Activated naive CD8-positive, alpha-beta T cell treated with anti-CD3 and anti-CD28 coated beads for 36 hours (primary cell): ENCODE results near the gene NRXN3. TPM values are rescaled to one million over a fixed set of nuclear protein-coding genes. Genes with fewer than 3 reads are reported as not detected.

Source experiments
- DNase-seq: peaks from one replicate; pipeline ENCODE4 v3.0.0; 2021
- H3K27ac Mint-ChIP-seq: one replicate; pipeline ENCODE4 v1.8.0; 2022; ENCODE audit warnings: mild to moderate bottlenecking, moderate library complexity, mixed read lengths
- H3K27me3 Mint-ChIP-seq: one replicate; pipeline ENCODE4 v1.8.0; 2022; ENCODE audit warnings: mild to moderate bottlenecking, mixed read lengths
- H3K36me3 Mint-ChIP-seq: one replicate; pipeline ENCODE4 v1.8.0; 2021; ENCODE audit warnings: mild to moderate bottlenecking, mixed read lengths
- H3K4me1 Mint-ChIP-seq: one replicate; pipeline ENCODE4 v1.8.0; 2021; ENCODE audit warnings: mixed read lengths
- H3K4me3 Mint-ChIP-seq: one replicate; pipeline ENCODE4 v1.8.0; 2022; ENCODE audit warnings: mild to moderate bottlenecking, moderate library complexity, mixed read lengths
- H3K9me3 Mint-ChIP-seq: one replicate; pipeline ENCODE4 v1.8.0; 2022; ENCODE audit warnings: mixed read lengths
- total RNA-seq, 2 experiments: library from RNA; stranded (reverse); gene quantifications; one replicate each; pipeline ENCODE4 v1.2.3, GENCODE V29; 2021

Gene NRXN3
- total RNA-seq, 2 experiments from 2014 or later = not detected

GRCh38 chr14:78313499-78313898 lies 143.3 kb downstream of the NRXN3 start:
- Mint-ChIP-seq H3K27me3 (peaks cover 24% of the 10 kb centered on the region), H3K27ac (no peak overlapping the region), H3K36me3 (no peaks in the 10 kb centered on the region), H3K4me3 (no peak overlapping the region), H3K9me3 (no peaks in the 10 kb centered on the region), H3K4me1 (no peaks in the 10 kb centered on the region)
- DNase-seq = no peak

GRCh38 chr14:78314484-78314883 lies 144.3 kb downstream of the NRXN3 start:
- Mint-ChIP-seq H3K36me3 (no peaks in the 10 kb centered on the region), H3K4me3 (no peak overlapping the region), H3K27me3 (peaks cover 26% of the 10 kb centered on the region), H3K9me3 (no peaks in the 10 kb centered on the region), H3K4me1 (no peaks in the 10 kb centered on the region), H3K27ac (no peak overlapping the region)
- DNase-seq = no peak

- H3K9me3 Mint-ChIP-seq = no peaks in the 10 kb centered on the region
- no peaks in the 10 kb centered on the region for H3K4me1 Mint-ChIP-seq
- H3K36me3 Mint-ChIP-seq = no peaks in the 10 kb centered on the region
- DNase-seq = no peak
- H3K4me3 Mint-ChIP-seq = no peak overlapping the region
- H3K27me3 Mint-ChIP-seq = peaks cover 29% of the 10 kb centered on the region
- H3K27ac Mint-ChIP-seq = no peak overlapping the region
Measured at GRCh38 chr14:78316052-78316451, 145.9 kb downstream of the NRXN3 start.

- DNase-seq = no peak
- Mint-ChIP-seq H3K27ac (no peak overlapping the region), H3K9me3 (no peaks in the 10 kb centered on the region), H3K36me3 (no peaks in the 10 kb centered on the region), H3K27me3 (peaks cover 36% of the 10 kb centered on the region), H3K4me3 (no peak overlapping the region), H3K4me1 (no peaks in the 10 kb centered on the region)
Measured at GRCh38 chr14:78316786-78317185, 146.6 kb downstream of the NRXN3 start.

GRCh38 chr14:78319406-78319805 lies 149.2 kb downstream of the NRXN3 start:
- no peak for DNase-seq
- H3K27ac Mint-ChIP-seq = no peak overlapping the region
- H3K27me3 Mint-ChIP-seq = peaks cover 33% of the 10 kb centered on the region
- H3K4me1 Mint-ChIP-seq = no peaks in the 10 kb centered on the region
- no peak overlapping the region for H3K4me3 Mint-ChIP-seq
- H3K36me3 Mint-ChIP-seq = no peaks in the 10 kb centered on the region
- no peaks in the 10 kb centered on the region for H3K9me3 Mint-ChIP-seq

GRCh38 chr14:78319887-78320635 lies 149.9 kb downstream of the NRXN3 start:
- H3K36me3 Mint-ChIP-seq = no peaks in the 10 kb centered on the region
- peaks cover 30% of the 10 kb centered on the region for H3K27me3 Mint-ChIP-seq
- no peaks in the 10 kb centered on the region for H3K4me1 Mint-ChIP-seq
- no peak for DNase-seq
- no peak overlapping the region for H3K27ac Mint-ChIP-seq
- H3K4me3 Mint-ChIP-seq = no peak overlapping the region
- no peaks in the 10 kb centered on the region for H3K9me3 Mint-ChIP-seq

- Mint-ChIP-seq H3K4me3 (no peak overlapping the region), H3K27me3 (peaks cover 20% of the 10 kb centered on the region), H3K36me3 (no peaks in the 10 kb centered on the region), H3K4me1 (no peaks in the 10 kb centered on the region), H3K27ac (no peak overlapping the region), H3K9me3 (no peaks in the 10 kb centered on the region)
- DNase-seq = no peak
Measured at GRCh38 chr14:78324353-78324752, 154.2 kb downstream of the NRXN3 start.

- no peaks in the 10 kb centered on the region for H3K9me3 Mint-ChIP-seq
- no peaks in the 10 kb centered on the region for H3K4me1 Mint-ChIP-seq
- no peak overlapping the region for H3K4me3 Mint-ChIP-seq
- no peaks in the 10 kb centered on the region for H3K36me3 Mint-ChIP-seq
- no peak overlapping the region for H3K27ac Mint-ChIP-seq
- no peak for DNase-seq
- H3K27me3 Mint-ChIP-seq = peaks cover 12% of the 10 kb centered on the region
Measured at GRCh38 chr14:78325911-78326310, 155.7 kb downstream of the NRXN3 start.

- no peak overlapping the region for H3K4me3 Mint-ChIP-seq
- H3K4me1 Mint-ChIP-seq = no peaks in the 10 kb centered on the region
- no peaks in the 10 kb centered on the region for H3K9me3 Mint-ChIP-seq
- H3K27ac Mint-ChIP-seq = no peak overlapping the region
- no peak for DNase-seq
- peaks cover 3% of the 10 kb centered on the region for H3K27me3 Mint-ChIP-seq
- no peaks in the 10 kb centered on the region for H3K36me3 Mint-ChIP-seq
Measured at GRCh38 chr14:78327426-78328221, 157.5 kb downstream of the NRXN3 start.

GRCh38 chr14:78329371-78329770 lies 159.2 kb downstream of the NRXN3 start:
- H3K9me3 Mint-ChIP-seq = no peaks in the 10 kb centered on the region
- no peak for DNase-seq
- peaks cover 3% of the 10 kb centered on the region for H3K27me3 Mint-ChIP-seq
- no peaks in the 10 kb centered on the region for H3K36me3 Mint-ChIP-seq
- no peak overlapping the region for H3K4me3 Mint-ChIP-seq
- no peaks in the 10 kb centered on the region for H3K4me1 Mint-ChIP-seq
- no peak overlapping the region for H3K27ac Mint-ChIP-seq

- Mint-ChIP-seq H3K4me1 (no peaks in the 10 kb centered on the region), H3K27me3 (no peaks in the 10 kb centered on the region), H3K36me3 (no peaks in the 10 kb centered on the region), H3K4me3 (no peak overlapping the region), H3K27ac (no peak overlapping the region), H3K9me3 (no peaks in the 10 kb centered on the region)
- no peak for DNase-seq
Measured at GRCh38 chr14:78335531-78335930, 165.4 kb downstream of the NRXN3 start.

GRCh38 chr14:78340250-78340649 lies 170.1 kb downstream of the NRXN3 start:
- DNase-seq = no peak
- peaks cover 6% of the 10 kb centered on the region for H3K27me3 Mint-ChIP-seq
- no peak overlapping the region for H3K27ac Mint-ChIP-seq
- no peak overlapping the region for H3K4me3 Mint-ChIP-seq
- no peaks in the 10 kb centered on the region for H3K36me3 Mint-ChIP-seq
- no peaks in the 10 kb centered on the region for H3K4me1 Mint-ChIP-seq
- H3K9me3 Mint-ChIP-seq = no peaks in the 10 kb centered on the region

GRCh38 chr14:78341827-78342389 lies 171.7 kb downstream of the NRXN3 start:
- no peak overlapping the region for H3K27ac Mint-ChIP-seq
- no peaks in the 10 kb centered on the region for H3K9me3 Mint-ChIP-seq
- no peak for DNase-seq

GRCh38 chr14:78342879-78343278 lies 172.7 kb downstream of the NRXN3 start:
- H3K4me1 Mint-ChIP-seq = no peaks in the 10 kb centered on the region
- H3K27me3 Mint-ChIP-seq = peaks cover 6% of the 10 kb centered on the region
- no peak for DNase-seq
- no peak overlapping the region for H3K4me3 Mint-ChIP-seq
- H3K9me3 Mint-ChIP-seq = no peaks in the 10 kb centered on the region
- H3K27ac Mint-ChIP-seq = no peak overlapping the region
- no peaks in the 10 kb centered on the region for H3K36me3 Mint-ChIP-seq

More at GRCh38 chr14:78341827-78342389, 171.7 kb downstream of the NRXN3 start:
- Mint-ChIP-seq H3K4me1 (no peaks in the 10 kb centered on the region), H3K27me3 (peaks cover 6% of the 10 kb centered on the region), H3K4me3 (no peak overlapping the region), H3K36me3 (no peaks in the 10 kb centered on the region)

- Mint-ChIP-seq H3K27me3 (peaks cover 6% of the 10 kb centered on the region), H3K9me3 (no peaks in the 10 kb centered on the region), H3K4me3 (no peak overlapping the region), H3K27ac (no peak overlapping the region), H3K36me3 (no peaks in the 10 kb centered on the region), H3K4me1 (no peaks in the 10 kb centered on the region)
- DNase-seq = no peak
Measured at GRCh38 chr14:78344290-78344689, 174.1 kb downstream of the NRXN3 start.
